Ectodermal cell (in vitro differentiated cells): ENCODE data around the gene RHBDD2. TPM values are rescaled to one million over a fixed set of nuclear protein-coding genes. Genes with fewer than 3 reads are reported as not detected.
A peak's percentile ranks its signal among the peaks of the same experiment; 100 is the strongest.
"Not testable (repeated sequence)": the region's sequence is repeated elsewhere in the genome, so short reads cannot be mapped to it uniquely, and the experiment has no call there.

ENCODE experiments used
- H3K27ac ChIP-seq: 2 replicates; pipeline ENCODE4 v1.7.0; 2013; ENCODE audit warnings: mild to moderate bottlenecking, low read depth, low read length; ENCODE audit not compliant: insufficient read depth, poor library complexity, severe bottlenecking
- H3K27me3 ChIP-seq: 2 replicates; pipeline ENCODE4 v1.7.0; 2013; ENCODE audit warnings: mild to moderate bottlenecking, low read length; ENCODE audit not compliant: insufficient read depth, control insufficient read depth, poor library complexity, severe bottlenecking
- H3K36me3 ChIP-seq: one replicate; pipeline ENCODE4 v1.7.0; 2013; ENCODE audit warnings: low read length; ENCODE audit not compliant: control insufficient read depth, insufficient read depth
- H3K4me1 ChIP-seq: one replicate; pipeline ENCODE4 v1.7.0; 2013; ENCODE audit warnings: low read length; ENCODE audit not compliant: control insufficient read depth, insufficient read depth
- H3K4me3 ChIP-seq: 2 replicates; pipeline ENCODE4 v1.7.0; 2013; ENCODE audit warnings: low read depth, low read length, control low read depth; ENCODE audit not compliant: insufficient read depth
- H3K9me3 ChIP-seq: 2 replicates; pipeline ENCODE4 v1.7.0; 2013; ENCODE audit warnings: mild to moderate bottlenecking, low read length, moderate library complexity; ENCODE audit not compliant: control insufficient read depth
- WGBS, 2 experiments: methylation state at CpG; one replicate each; pipeline ENCODE4 v1.1.7; 2013; ENCODE audit warnings: missing lambda C conversion rate in 2 of 2; 5-methylcytosine and 5-hydroxymethylcytosine counted together
- polyA plus RNA-seq, 4 experiments: library from polyadenylated mRNA; stranded (reverse); fragments of 50-300 nt; gene quantifications; one replicate each; pipeline ENCODE4 v1.2.3, GENCODE V29; 2013

RHBDD2 gene
- polyA plus RNA-seq (2013, experiment 1 of 4): 77.0 TPM
- polyA plus RNA-seq (2013, experiment 2 of 4): 93.5 TPM
- 65.6 TPM for polyA plus RNA-seq (2013, experiment 3 of 4)
- 75.2 TPM for polyA plus RNA-seq (2013, experiment 4 of 4)

GRCh38 chr7:75878769-75879611, at the start of gene RHBDD2:
TSS of gene RHBDD2 (plus strand) at chr7:75879034. CDS start at chr7:75879083, 49 bp downstream.
- Histone ChIP-seq H3K36me3 (peaks cover 22% of the 10 kb centered on the region), H3K9me3 (no peaks in the 10 kb centered on the region), H3K4me1 (peaks cover 21% of the 10 kb centered on the region), H3K4me3 (peak within 1 kb of the TSS; percentile 97), H3K27me3 (no peaks in the 10 kb centered on the region), H3K27ac (peak within 1 kb of the TSS; percentile 63)
- WGBS, 2 experiments: 0% methylated on average over 54 to 57 of the region's 65 CpGs

GRCh38 chr7:75829656-75830055, 49.2 kb upstream of the RHBDD2 start:
- H3K36me3 ChIP-seq, H3K27me3 ChIP-seq, H3K4me1 ChIP-seq, H3K27ac ChIP-seq, H3K4me3 ChIP-seq, H3K9me3 ChIP-seq: not testable (repeated sequence)
- WGBS, 2 experiments: 55 to 63% methylated on average over 6 of the region's 6 CpGs

GRCh38 chr7:75830978-75831377, 47.9 kb upstream of the RHBDD2 start:
- 94% methylated on average over 5 to 6 of the region's 6 CpGs for WGBS, 2 experiments
- no peaks in the 10 kb centered on the region for H3K9me3 ChIP-seq
- no peak overlapping the region for H3K27ac ChIP-seq
- no peaks in the 10 kb centered on the region for H3K36me3 ChIP-seq
- no peak overlapping the region for H3K4me3 ChIP-seq
- H3K27me3 ChIP-seq: no peaks in the 10 kb centered on the region
- no peaks in the 10 kb centered on the region for H3K4me1 ChIP-seq

GRCh38 chr7:75833662-75834061, 45.2 kb upstream of the RHBDD2 start:
- H3K4me3 ChIP-seq, H3K27ac ChIP-seq, H3K36me3 ChIP-seq, H3K4me1 ChIP-seq, H3K27me3 ChIP-seq, H3K9me3 ChIP-seq: not testable (repeated sequence)
- 80 to 92% methylated on average over 6 of the region's 6 CpGs for WGBS, 2 experiments

GRCh38 chr7:75835688-75836285, 43.0 kb upstream of the RHBDD2 start:
- 94 to 95% methylated on average over 29 of the region's 29 CpGs for WGBS, 2 experiments

GRCh38 chr7:75836798-75837197, 42.0 kb upstream of the RHBDD2 start:
- no peaks in the 10 kb centered on the region for H3K36me3 ChIP-seq
- H3K9me3 ChIP-seq: no peaks in the 10 kb centered on the region
- no peak overlapping the region for H3K27ac ChIP-seq
- 88 to 91% methylated on average over 7 of the region's 7 CpGs for WGBS, 2 experiments
- H3K4me1 ChIP-seq: no peaks in the 10 kb centered on the region
- no peaks in the 10 kb centered on the region for H3K27me3 ChIP-seq
- no peak overlapping the region for H3K4me3 ChIP-seq

More at GRCh38 chr7:75835688-75836285, 43.0 kb upstream of the RHBDD2 start:
- no peaks in the 10 kb centered on the region for H3K27me3 ChIP-seq
- H3K36me3 ChIP-seq: no peaks in the 10 kb centered on the region
- H3K9me3 ChIP-seq: no peaks in the 10 kb centered on the region
- no peak overlapping the region for H3K27ac ChIP-seq
- H3K4me1 ChIP-seq: no peaks in the 10 kb centered on the region
- H3K4me3 ChIP-seq: no peak overlapping the region

GRCh38 chr7:75838281-75838930, 40.4 kb upstream of the RHBDD2 start:
- not testable (repeated sequence) for H3K9me3 ChIP-seq, H3K27me3 ChIP-seq, H3K4me1 ChIP-seq, H3K36me3 ChIP-seq, H3K27ac ChIP-seq, H3K4me3 ChIP-seq
- WGBS, 2 experiments: 90 to 92% methylated on average over 13 to 14 of the region's 14 CpGs

GRCh38 chr7:75840029-75840428, 38.8 kb upstream of the RHBDD2 start:
- H3K4me3 ChIP-seq: no peak overlapping the region
- no peaks in the 10 kb centered on the region for H3K4me1 ChIP-seq
- no peak overlapping the region for H3K27ac ChIP-seq
- WGBS, 2 experiments: 89 to 98% methylated on average over 3 of the region's 3 CpGs
- no peaks in the 10 kb centered on the region for H3K36me3 ChIP-seq
- H3K27me3 ChIP-seq: no peaks in the 10 kb centered on the region
- no peaks in the 10 kb centered on the region for H3K9me3 ChIP-seq

- no peaks in the 10 kb centered on the region for H3K9me3 ChIP-seq
- H3K27me3 ChIP-seq: no peaks in the 10 kb centered on the region
- no peaks in the 10 kb centered on the region for H3K4me1 ChIP-seq
- H3K27ac ChIP-seq: no peak overlapping the region
- no peaks in the 10 kb centered on the region for H3K36me3 ChIP-seq
- no peak overlapping the region for H3K4me3 ChIP-seq
- WGBS, 2 experiments: 87 to 91% methylated on average over 8 of the region's 8 CpGs
These were observed 35.9 kb upstream of the RHBDD2 start for GRCh38 chr7:75842836-75843446.
